GM23338 (cell line): ENCODE results near the gene AKT1S1. TPM values are rescaled to one million over a fixed set of nuclear protein-coding genes. Genes with fewer than 3 reads are reported as not detected.

Experiments
- ATAC-seq: fragments of 200-7000 bp; cut with Tn5 transposase; 3 replicates; pipeline ENCODE4 v1.9.1; 2020
- DNase-seq: peaks from one replicate; pipeline ENCODE4 v3.0.0-alpha.2; 2015; ENCODE audit warnings: low spot score
- H2AFZ ChIP-seq: fragments of 200-600 bp; sonication (generic); 2 replicates; pipeline ENCODE4 v1.8.0; 2016; ENCODE audit warnings: antibody characterized with exemption, mild to moderate bottlenecking, moderate library complexity
- H3F3A ChIP-seq: fragments of 200-600 bp; sonication (generic); replicated peaks from 2 replicates; pipeline ENCODE4 v1.8.0; 2017; ENCODE audit warnings: antibody characterized with exemption, mixed run types, low read depth
- H3K27ac ChIP-seq: fragments of 200-600 bp; sonication (generic); 2 replicates; pipeline ENCODE4 v1.6.1; 2016; ENCODE audit warnings: low read depth
- H3K27me3 ChIP-seq: fragments of 200-600 bp; sonication (generic); 2 replicates; pipeline ENCODE4 v1.8.0; 2016; ENCODE audit warnings: mild to moderate bottlenecking, mixed run types, moderate library complexity; ENCODE audit not compliant: insufficient read depth
- H3K36me3 ChIP-seq: fragments of 200-600 bp; sonication (generic); 2 replicates; pipeline ENCODE4 v1.8.0; 2016; ENCODE audit warnings: mild to moderate bottlenecking; ENCODE audit not compliant: insufficient read depth
- H3K4me1 ChIP-seq: fragments of 200-600 bp; sonication (generic); 2 replicates; pipeline ENCODE4 v1.8.0; 2016; ENCODE audit warnings: mild to moderate bottlenecking, moderate library complexity; ENCODE audit not compliant: insufficient read depth
- H3K4me2 ChIP-seq: fragments of 200-600 bp; sonication (generic); 2 replicates; pipeline ENCODE4 v1.7.1; 2017; ENCODE audit warnings: mixed run types
- H3K4me3 ChIP-seq: fragments of 200-600 bp; sonication (generic); 2 replicates; pipeline ENCODE4 v1.6.1; 2016; ENCODE audit warnings: mixed run types
- H3K79me2 ChIP-seq: fragments of 200-600 bp; sonication (generic); replicated peaks from 2 replicates; pipeline ENCODE4 v1.8.0; 2017; ENCODE audit warnings: mild to moderate bottlenecking; ENCODE audit not compliant: insufficient read depth
- H3K9me2 ChIP-seq: fragments of 200-600 bp; sonication (generic); 2 replicates; pipeline ENCODE4 v1.8.0; 2017; ENCODE audit not compliant: insufficient read depth
- H4K20me1 ChIP-seq: fragments of 200-600 bp; sonication (generic); replicated peaks from 2 replicates; pipeline ENCODE4 v1.8.0; 2017; ENCODE audit warnings: mild to moderate bottlenecking; ENCODE audit not compliant: insufficient read depth
- H3K27ac Mint-ChIP-seq: 2 replicates; pipeline ENCODE4 v1.8.0; 2020; ENCODE audit warnings: inconsistent platforms, mild to moderate bottlenecking, moderate library complexity, mixed read lengths
- H3K27me3 Mint-ChIP-seq: 3 replicates; pipeline ENCODE4 v1.8.0; 2022; ENCODE audit warnings: low read depth, mild to moderate bottlenecking, moderate library complexity, mixed read lengths, inconsistent platforms; ENCODE audit not compliant: insufficient read depth, poor library complexity
- H3K36me3 Mint-ChIP-seq: 3 replicates; pipeline ENCODE4 v1.8.0; 2021; ENCODE audit warnings: low read depth, mild to moderate bottlenecking, inconsistent platforms, moderate library complexity, mixed read lengths
- H3K4me1 Mint-ChIP-seq: 3 replicates; pipeline ENCODE4 v1.8.0; 2020; ENCODE audit warnings: mild to moderate bottlenecking, inconsistent platforms, mixed read lengths
- H3K4me3 Mint-ChIP-seq: 3 replicates; pipeline ENCODE4 v1.8.0; 2021; ENCODE audit warnings: moderate library complexity, mild to moderate bottlenecking, inconsistent platforms, mixed read lengths
- H3K9me3 Mint-ChIP-seq: 3 replicates; pipeline ENCODE4 v1.8.0; 2020; ENCODE audit warnings: moderate library complexity, mild to moderate bottlenecking, inconsistent platforms, mixed read lengths
- CREB1 ChIP-seq: fragments of 250-450 bp; sonication (Bioruptor Pico); IDR thresholded peaks from 2 replicates; pipeline ENCODE4 v1.5.0; 2020; ENCODE audit warnings: low read depth, mild to moderate bottlenecking, moderate library complexity
- EZH2 ChIP-seq: fragments of 200-600 bp; sonication (generic); IDR thresholded peaks from one replicate; pipeline ENCODE4 v1.8.0; 2017; ENCODE audit warnings: antibody characterized with exemption, mild to moderate bottlenecking, low read depth; ENCODE audit not compliant: unreplicated experiment
- EZH2phosphoT487 ChIP-seq: fragments of 200-600 bp; sonication (generic); IDR thresholded peaks from one replicate; pipeline ENCODE4 v1.8.1; 2018; ENCODE audit warnings: antibody characterized with exemption; ENCODE audit not compliant: unreplicated experiment
- JUNB ChIP-seq: IDR thresholded peaks from one replicate; pipeline ENCODE4 v1.6.1; 2016; ENCODE audit warnings: antibody characterized with exemption; ENCODE audit not compliant: unreplicated experiment
- NANOG ChIP-seq: IDR thresholded peaks from 2 replicates; pipeline ENCODE4 v1.6.1; 2016; ENCODE audit warnings: antibody characterized with exemption, borderline replicate concordance
- POLR2AphosphoS5 ChIP-seq: IDR thresholded peaks from 2 replicates; pipeline ENCODE4 v1.6.1; 2016; ENCODE audit warnings: antibody characterized with exemption, low read depth
- STAT1 ChIP-seq: IDR thresholded peaks from one replicate; pipeline ENCODE4 v1.6.1; 2016; ENCODE audit warnings: antibody characterized with exemption; ENCODE audit not compliant: unreplicated experiment
- ZNF114 ChIP-seq: fragments of 250-450 bp; sonication (Bioruptor Pico); IDR thresholded peaks from 2 replicates; pipeline ENCODE4 v1.5.0; 2020; ENCODE audit warnings: mild to moderate bottlenecking, moderate library complexity
- ZNF331 ChIP-seq: fragments of 250-450 bp; sonication (Bioruptor Pico); IDR thresholded peaks from 2 replicates; pipeline ENCODE4 v1.5.0; 2020; ENCODE audit warnings: low read depth, mild to moderate bottlenecking, moderate library complexity
- polyA plus RNA-seq: library from polyadenylated mRNA; unstranded; fragments of >200 nt; fragmentation: Nextera tagmentation; extraction: Ambion mirVana; gene quantifications from 2 replicates; pipeline ENCODE4 v1.2.1, GENCODE V29; 2016
- total RNA-seq: library from RNA; depleted of rRNA; stranded (reverse); fragments of >200 nt; shearing (Covaris generic); gene quantifications from 2 replicates; pipeline ENCODE4 v1.2.3, GENCODE V29; 2014
- TF ChIP-seq, protein P1 (sequence below): fragments of 250-450 bp; sonication (Bioruptor Pico); IDR thresholded peaks from 2 replicates; pipeline ENCODE4 v1.5.0; 2020; ENCODE audit warnings: mild to moderate bottlenecking, moderate library complexity
- TF ChIP-seq, protein P2 (sequence below): IDR thresholded peaks from 2 replicates; pipeline ENCODE4 v1.6.1; 2016; ENCODE audit warnings: antibody characterized with exemption
- TF ChIP-seq, protein P3 (sequence below), 2 experiments: fragments of 200-600 bp in 1 of 2; sonication (generic) in 1 of 2; conservative IDR thresholded peaks; 2 replicates each; pipeline versions ENCODE4 v1.5.1 to v1.6.1; 2016 to 2017; ENCODE audit warnings: antibody characterized with exemption in 2 of 2, low read depth in 2 of 2, mild to moderate bottlenecking in 2 of 2, moderate library complexity in 1 of 2
- TF ChIP-seq, protein P4 (sequence below): IDR thresholded peaks from one replicate; pipeline ENCODE4 v1.6.1; 2018; ENCODE audit warnings: antibody characterized with exemption; ENCODE audit not compliant: unreplicated experiment

Gene AKT1S1
- total and polyA plus RNA-seq, 2 experiments from 2014 or later, result 21.5 to 28.6 TPM

DNA sequence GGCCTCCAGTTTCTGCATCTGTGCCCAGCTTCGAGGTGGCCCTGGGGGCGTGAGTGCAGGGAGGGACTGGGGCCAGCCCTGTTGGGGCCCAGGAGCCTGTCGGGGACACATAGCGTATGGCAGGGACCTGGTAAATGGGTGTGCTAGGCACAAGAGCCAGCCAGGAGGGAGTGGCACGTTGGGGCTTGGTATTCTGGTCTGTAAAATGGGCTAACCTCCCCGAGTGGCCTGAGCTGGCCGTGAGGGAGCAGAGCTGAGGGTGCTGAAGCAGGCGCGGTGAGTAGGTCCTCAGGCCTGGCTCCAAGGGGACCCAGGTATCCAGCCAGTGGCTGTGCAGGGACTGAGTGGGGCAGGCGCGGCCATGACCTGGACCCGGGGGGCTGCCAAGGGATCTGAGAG, 21.9 kb downstream of the AKT1S1 start:
- H3F3A ChIP-seq, result peaks cover 57% of the 10 kb centered on the region
- H3K36me3 Mint-ChIP-seq, result peaks cover 65% of the 10 kb centered on the region
- peaks cover 52% of the 10 kb centered on the region for H3K27me3 Mint-ChIP-seq
- H3K9me3 Mint-ChIP-seq, result peaks cover 4% of the 10 kb centered on the region; the same call in 2 of the 3 replicates
- peaks cover 24% of the 10 kb centered on the region for H3K79me2 ChIP-seq
- H2AFZ ChIP-seq, result no peak overlapping the region
- DNase-seq (no peak), ATAC-seq (no peak)
- H3K4me3 ChIP-seq, result no peak overlapping the region
- no peak overlapping the region for H3K4me2 ChIP-seq
- TF ChIP-seq POLR2AphosphoS5 (no peak), JUNB (no peak), EZH2 (no peak), STAT1 (no peak), NANOG (no peak), EZH2phosphoT487 (no peak), ZNF331 (no peak), CREB1 (no peak), ZNF114 (no peak)
- TF ChIP-seq, protein P1, sequence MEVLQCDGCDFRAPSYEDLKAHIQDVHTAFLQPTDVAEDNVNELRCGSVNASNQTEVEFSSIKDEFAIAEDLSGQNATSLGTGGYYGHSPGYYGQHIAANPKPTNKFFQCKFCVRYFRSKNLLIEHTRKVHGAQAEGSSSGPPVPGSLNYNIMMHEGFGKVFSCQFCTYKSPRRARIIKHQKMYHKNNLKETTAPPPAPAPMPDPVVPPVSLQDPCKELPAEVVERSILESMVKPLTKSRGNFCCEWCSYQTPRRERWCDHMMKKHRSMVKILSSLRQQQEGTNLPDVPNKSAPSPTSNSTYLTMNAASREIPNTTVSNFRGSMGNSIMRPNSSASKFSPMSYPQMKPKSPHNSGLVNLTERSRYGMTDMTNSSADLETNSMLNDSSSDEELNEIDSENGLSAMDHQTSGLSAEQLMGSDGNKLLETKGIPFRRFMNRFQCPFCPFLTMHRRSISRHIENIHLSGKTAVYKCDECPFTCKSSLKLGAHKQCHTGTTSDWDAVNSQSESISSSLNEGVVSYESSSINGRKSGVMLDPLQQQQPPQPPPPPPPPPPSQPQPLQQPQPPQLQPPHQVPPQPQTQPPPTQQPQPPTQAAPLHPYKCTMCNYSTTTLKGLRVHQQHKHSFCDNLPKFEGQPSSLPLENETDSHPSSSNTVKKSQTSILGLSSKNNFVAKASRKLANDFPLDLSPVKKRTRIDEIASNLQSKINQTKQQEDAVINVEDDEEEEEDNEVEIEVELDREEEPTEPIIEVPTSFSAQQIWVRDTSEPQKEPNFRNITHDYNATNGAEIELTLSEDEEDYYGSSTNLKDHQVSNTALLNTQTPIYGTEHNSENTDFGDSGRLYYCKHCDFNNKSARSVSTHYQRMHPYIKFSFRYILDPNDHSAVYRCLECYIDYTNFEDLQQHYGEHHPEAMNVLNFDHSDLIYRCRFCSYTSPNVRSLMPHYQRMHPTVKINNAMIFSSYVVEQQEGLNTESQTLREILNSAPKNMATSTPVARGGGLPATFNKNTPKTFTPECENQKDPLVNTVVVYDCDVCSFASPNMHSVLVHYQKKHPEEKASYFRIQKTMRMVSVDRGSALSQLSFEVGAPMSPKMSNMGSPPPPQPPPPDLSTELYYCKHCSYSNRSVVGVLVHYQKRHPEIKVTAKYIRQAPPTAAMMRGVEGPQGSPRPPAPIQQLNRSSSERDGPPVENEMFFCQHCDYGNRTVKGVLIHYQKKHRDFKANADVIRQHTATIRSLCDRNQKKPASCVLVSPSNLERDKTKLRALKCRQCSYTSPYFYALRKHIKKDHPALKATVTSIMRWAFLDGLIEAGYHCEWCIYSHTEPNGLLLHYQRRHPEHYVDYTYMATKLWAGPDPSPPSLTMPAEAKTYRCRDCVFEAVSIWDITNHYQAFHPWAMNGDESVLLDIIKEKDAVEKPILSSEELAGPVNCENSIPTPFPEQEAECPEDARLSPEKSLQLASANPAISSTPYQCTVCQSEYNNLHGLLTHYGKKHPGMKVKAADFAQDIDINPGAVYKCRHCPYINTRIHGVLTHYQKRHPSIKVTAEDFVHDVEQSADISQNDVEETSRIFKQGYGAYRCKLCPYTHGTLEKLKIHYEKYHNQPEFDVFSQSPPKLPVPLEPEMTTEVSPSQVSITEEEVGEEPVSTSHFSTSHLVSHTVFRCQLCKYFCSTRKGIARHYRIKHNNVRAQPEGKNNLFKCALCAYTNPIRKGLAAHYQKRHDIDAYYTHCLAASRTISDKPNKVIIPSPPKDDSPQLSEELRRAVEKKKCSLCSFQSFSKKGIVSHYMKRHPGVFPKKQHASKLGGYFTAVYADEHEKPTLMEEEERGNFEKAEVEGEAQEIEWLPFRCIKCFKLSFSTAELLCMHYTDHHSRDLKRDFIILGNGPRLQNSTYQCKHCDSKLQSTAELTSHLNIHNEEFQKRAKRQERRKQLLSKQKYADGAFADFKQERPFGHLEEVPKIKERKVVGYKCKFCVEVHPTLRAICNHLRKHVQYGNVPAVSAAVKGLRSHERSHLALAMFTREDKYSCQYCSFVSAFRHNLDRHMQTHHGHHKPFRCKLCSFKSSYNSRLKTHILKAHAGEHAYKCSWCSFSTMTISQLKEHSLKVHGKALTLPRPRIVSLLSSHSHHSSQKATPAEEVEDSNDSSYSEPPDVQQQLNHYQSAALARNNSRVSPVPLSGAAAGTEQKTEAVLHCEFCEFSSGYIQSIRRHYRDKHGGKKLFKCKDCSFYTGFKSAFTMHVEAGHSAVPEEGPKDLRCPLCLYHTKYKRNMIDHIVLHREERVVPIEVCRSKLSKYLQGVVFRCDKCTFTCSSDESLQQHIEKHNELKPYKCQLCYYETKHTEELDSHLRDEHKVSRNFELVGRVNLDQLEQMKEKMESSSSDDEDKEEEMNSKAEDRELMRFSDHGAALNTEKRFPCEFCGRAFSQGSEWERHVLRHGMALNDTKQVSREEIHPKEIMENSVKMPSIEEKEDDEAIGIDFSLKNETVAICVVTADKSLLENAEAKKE, result no peak
- TF ChIP-seq, protein P2, sequence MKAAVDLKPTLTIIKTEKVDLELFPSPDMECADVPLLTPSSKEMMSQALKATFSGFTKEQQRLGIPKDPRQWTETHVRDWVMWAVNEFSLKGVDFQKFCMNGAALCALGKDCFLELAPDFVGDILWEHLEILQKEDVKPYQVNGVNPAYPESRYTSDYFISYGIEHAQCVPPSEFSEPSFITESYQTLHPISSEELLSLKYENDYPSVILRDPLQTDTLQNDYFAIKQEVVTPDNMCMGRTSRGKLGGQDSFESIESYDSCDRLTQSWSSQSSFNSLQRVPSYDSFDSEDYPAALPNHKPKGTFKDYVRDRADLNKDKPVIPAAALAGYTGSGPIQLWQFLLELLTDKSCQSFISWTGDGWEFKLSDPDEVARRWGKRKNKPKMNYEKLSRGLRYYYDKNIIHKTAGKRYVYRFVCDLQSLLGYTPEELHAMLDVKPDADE, result no peak
- TF ChIP-seq, protein P3, sequence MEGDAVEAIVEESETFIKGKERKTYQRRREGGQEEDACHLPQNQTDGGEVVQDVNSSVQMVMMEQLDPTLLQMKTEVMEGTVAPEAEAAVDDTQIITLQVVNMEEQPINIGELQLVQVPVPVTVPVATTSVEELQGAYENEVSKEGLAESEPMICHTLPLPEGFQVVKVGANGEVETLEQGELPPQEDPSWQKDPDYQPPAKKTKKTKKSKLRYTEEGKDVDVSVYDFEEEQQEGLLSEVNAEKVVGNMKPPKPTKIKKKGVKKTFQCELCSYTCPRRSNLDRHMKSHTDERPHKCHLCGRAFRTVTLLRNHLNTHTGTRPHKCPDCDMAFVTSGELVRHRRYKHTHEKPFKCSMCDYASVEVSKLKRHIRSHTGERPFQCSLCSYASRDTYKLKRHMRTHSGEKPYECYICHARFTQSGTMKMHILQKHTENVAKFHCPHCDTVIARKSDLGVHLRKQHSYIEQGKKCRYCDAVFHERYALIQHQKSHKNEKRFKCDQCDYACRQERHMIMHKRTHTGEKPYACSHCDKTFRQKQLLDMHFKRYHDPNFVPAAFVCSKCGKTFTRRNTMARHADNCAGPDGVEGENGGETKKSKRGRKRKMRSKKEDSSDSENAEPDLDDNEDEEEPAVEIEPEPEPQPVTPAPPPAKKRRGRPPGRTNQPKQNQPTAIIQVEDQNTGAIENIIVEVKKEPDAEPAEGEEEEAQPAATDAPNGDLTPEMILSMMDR (conservative IDR thresholded peaks at IDR 0.05; ENCODE audit: low read depth in 2 of 2), result no peak
- TF ChIP-seq, protein P4, sequence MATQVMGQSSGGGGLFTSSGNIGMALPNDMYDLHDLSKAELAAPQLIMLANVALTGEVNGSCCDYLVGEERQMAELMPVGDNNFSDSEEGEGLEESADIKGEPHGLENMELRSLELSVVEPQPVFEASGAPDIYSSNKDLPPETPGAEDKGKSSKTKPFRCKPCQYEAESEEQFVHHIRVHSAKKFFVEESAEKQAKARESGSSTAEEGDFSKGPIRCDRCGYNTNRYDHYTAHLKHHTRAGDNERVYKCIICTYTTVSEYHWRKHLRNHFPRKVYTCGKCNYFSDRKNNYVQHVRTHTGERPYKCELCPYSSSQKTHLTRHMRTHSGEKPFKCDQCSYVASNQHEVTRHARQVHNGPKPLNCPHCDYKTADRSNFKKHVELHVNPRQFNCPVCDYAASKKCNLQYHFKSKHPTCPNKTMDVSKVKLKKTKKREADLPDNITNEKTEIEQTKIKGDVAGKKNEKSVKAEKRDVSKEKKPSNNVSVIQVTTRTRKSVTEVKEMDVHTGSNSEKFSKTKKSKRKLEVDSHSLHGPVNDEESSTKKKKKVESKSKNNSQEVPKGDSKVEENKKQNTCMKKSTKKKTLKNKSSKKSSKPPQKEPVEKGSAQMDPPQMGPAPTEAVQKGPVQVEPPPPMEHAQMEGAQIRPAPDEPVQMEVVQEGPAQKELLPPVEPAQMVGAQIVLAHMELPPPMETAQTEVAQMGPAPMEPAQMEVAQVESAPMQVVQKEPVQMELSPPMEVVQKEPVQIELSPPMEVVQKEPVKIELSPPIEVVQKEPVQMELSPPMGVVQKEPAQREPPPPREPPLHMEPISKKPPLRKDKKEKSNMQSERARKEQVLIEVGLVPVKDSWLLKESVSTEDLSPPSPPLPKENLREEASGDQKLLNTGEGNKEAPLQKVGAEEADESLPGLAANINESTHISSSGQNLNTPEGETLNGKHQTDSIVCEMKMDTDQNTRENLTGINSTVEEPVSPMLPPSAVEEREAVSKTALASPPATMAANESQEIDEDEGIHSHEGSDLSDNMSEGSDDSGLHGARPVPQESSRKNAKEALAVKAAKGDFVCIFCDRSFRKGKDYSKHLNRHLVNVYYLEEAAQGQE, result no peak
- peaks cover 16% of the 10 kb centered on the region for H3K4me1 ChIP-seq
- no peak overlapping the region for H3K27ac ChIP-seq
- H3K4me1 Mint-ChIP-seq, result peaks cover 15% of the 10 kb centered on the region
- no peak overlapping the region; the same call in 2 of the 3 replicates for H3K4me3 Mint-ChIP-seq
- H3K27me3 ChIP-seq, result no peaks in the 10 kb centered on the region
- no peak overlapping the region for H3K27ac Mint-ChIP-seq
- H4K20me1 ChIP-seq, result peaks cover 23% of the 10 kb centered on the region
- no peaks in the 10 kb centered on the region for H3K9me2 ChIP-seq
- no peaks in the 10 kb centered on the region; the same call in 1 of the 2 replicates for H3K36me3 ChIP-seq
